GM12864 (cell line): ENCODE results near the gene CCDC201.
"Not testable (repeated sequence)": the region's sequence is repeated elsewhere in the genome, so short reads cannot be mapped to it uniquely, and the experiment has no call there.

ENCODE experiments used
- DNase-seq: peaks from one replicate; pipeline ENCODE4 v3.0.0-alpha.2; 2011; ENCODE audit warnings: low read depth
- H3K4me3 ChIP-seq: 2 replicates; pipeline ENCODE4 v1.5.1; 2011; ENCODE audit warnings: mild to moderate bottlenecking, low read depth, low read length, control low read depth
- CTCF ChIP-seq: IDR thresholded peaks from 2 replicates; pipeline ENCODE4 v1.5.1; 2011; ENCODE audit warnings: low read depth, mild to moderate bottlenecking, moderate library complexity, low read length, control low read depth, inconsistent platforms; ENCODE audit errors: missing control alignments

Gene CCDC201

DNA sequence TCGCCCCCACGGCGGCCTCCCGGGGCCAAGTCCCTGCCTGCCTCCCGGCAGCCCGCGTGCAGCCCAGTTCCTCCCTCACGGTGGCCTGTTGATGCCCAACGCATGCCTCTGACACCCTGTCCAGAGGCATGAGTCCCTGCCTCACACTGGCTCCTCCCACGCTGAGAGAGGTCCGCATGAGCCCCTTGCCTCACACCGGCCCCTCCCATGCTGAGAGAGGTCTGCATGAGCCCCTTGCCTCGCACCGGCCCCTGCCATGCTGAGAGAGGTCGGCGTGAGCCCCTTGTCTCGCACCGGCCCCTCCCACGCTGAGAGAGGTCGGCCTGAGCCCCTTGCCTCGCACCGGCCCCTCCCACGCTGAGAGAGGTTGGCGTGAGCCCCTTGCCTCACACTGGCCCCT, 59.9 kb downstream of the CCDC201 start:
- no peak for TF ChIP-seq CTCF
- no peak overlapping the region for H3K4me3 ChIP-seq
- DNase-seq, result no peak

GRCh38 chr7:45811652-45812234, 61.1 kb downstream of the CCDC201 start:
- not testable (repeated sequence) for H3K4me3 ChIP-seq

DNA sequence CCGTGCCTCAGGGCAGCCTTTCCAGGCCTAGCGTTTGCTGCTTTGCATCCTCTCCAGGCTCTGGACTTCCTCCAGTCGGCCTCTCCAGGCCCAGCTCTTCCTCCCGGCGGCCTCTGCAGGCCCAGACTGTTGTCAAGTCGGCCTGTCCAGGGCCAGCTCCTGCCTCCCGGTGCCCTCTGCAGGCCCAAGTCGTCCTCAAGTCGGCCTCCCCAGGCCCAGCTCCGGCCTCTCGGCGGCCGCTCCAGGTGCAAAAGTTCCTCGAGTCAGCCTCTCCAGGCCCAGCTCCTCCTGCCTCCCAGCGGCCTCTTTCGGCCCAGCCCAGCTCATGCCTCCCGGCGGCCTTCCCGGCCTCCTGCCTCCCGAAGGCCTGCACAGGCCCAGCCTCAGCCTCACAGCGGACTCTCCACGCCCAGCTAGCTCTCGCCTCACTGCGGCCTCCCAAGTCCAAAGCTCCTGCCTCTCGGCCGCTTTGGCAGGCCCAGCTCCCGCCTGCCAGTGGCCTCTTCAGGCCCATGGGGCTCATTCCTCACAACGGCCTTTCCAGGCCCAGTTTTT, 62.4 kb downstream of the CCDC201 start:
- H3K4me3 ChIP-seq, DNase-seq: not testable (repeated sequence)

More at GRCh38 chr7:45811652-45812234, 61.1 kb downstream of the CCDC201 start:
- DNase-seq, result not testable (repeated sequence)
